Mucosa of descending colon (tissue), 3 donors: ENCODE measurements around the gene ADCY7. TPM values are rescaled to one million over a fixed set of nuclear protein-coding genes. Genes with fewer than 3 reads are reported as not detected.

Experiments used
- ATAC-seq: fragments of 200-7000 bp; cut with Tn5 transposase; one replicate; pipeline ENCODE4 v1.9.1; 2020; ENCODE audit warnings: mild to moderate bottlenecking, moderate library complexity
- DNase-seq, 3 donors: peaks; one replicate each; pipeline ENCODE4 v3.0.0-alpha.2; 2020
- H3K36me3 ChIP-seq: fragments of 200-600 bp; one replicate; pipeline ENCODE4 v1.8.0; 2021; ENCODE audit warnings: low read depth, mild to moderate bottlenecking
- H3K4me1 ChIP-seq: fragments of 200-600 bp; one replicate; pipeline ENCODE4 v1.8.0; 2021; ENCODE audit warnings: low read depth, mild to moderate bottlenecking
- H3K4me3 ChIP-seq: fragments of 200-600 bp; one replicate; pipeline ENCODE4 v1.8.0; 2021; ENCODE audit warnings: mild to moderate bottlenecking
- H3K9me3 ChIP-seq: fragments of 200-600 bp; one replicate; pipeline ENCODE4 v1.8.0; 2021; ENCODE audit warnings: mild to moderate bottlenecking
- intact Hi-C, 2 donors: fragments of 100-400 bp; cut with DNase I in 1 of 2; cut with micrococcal nuclease in 1 of 2; formaldehyde crosslinking; loops; one replicate each; pipeline versions ENCODE4 v1.11.0 to v1.11.1; 2022; cut with DNase I, micrococcal nuclease
- total RNA-seq, 3 donors: library from RNA; stranded (reverse); fragmentation: NEBNext Ultra II Directional in 2 of 3; extraction: Animal tissue kit (Norgen Biotek cat#: 25700) in 2 of 3; gene quantifications; one replicate each; pipeline versions ENCODE4 v1.2.1 to v1.2.4, GENCODE V29; 2021 to 2023
- TF ChIP-seq, protein P1 (sequence below): fragments of 200-600 bp; IDR thresholded peaks from one replicate; pipeline ENCODE4 v1.8.0; 2022; ENCODE audit warnings: antibody characterized with exemption, mild to moderate bottlenecking
- donor health status: DM: no; HTN: no; CAD: no; lungs with moderate emphysema.
- donor health status: DM: no; HTN: no; CAD: no.
- donor health status: DM: no; HTN: yes; CAD: no.

ADCY7 gene
- total RNA-seq, 3 donors from 2014 or later: 12.4 to 25.0 (median 22.7) TPM

GRCh38 chr16:50304467-50305440 lies 38.4 kb downstream of the ADCY7 start:
- Histone ChIP-seq H3K4me1 (peaks cover 22% of the 10 kb centered on the region), H3K9me3 (no peaks in the 10 kb centered on the region), H3K36me3 (no peaks in the 10 kb centered on the region), H3K4me3 (no peak overlapping the region)
- intact Hi-C loops: no loop called here
- ATAC-seq: no peak
- TF ChIP-seq, protein P1, sequence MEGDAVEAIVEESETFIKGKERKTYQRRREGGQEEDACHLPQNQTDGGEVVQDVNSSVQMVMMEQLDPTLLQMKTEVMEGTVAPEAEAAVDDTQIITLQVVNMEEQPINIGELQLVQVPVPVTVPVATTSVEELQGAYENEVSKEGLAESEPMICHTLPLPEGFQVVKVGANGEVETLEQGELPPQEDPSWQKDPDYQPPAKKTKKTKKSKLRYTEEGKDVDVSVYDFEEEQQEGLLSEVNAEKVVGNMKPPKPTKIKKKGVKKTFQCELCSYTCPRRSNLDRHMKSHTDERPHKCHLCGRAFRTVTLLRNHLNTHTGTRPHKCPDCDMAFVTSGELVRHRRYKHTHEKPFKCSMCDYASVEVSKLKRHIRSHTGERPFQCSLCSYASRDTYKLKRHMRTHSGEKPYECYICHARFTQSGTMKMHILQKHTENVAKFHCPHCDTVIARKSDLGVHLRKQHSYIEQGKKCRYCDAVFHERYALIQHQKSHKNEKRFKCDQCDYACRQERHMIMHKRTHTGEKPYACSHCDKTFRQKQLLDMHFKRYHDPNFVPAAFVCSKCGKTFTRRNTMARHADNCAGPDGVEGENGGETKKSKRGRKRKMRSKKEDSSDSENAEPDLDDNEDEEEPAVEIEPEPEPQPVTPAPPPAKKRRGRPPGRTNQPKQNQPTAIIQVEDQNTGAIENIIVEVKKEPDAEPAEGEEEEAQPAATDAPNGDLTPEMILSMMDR: no peak
- peak in 1 of 3 donors; percentile 26 for DNase-seq

GRCh38 chr16:50305441-50306061 lies 39.2 kb downstream of the ADCY7 start:
- DNase-seq (peak in 1 of 3 donors; percentile 23), ATAC-seq (no peak)
- H3K4me3 ChIP-seq: no peak overlapping the region
- TF ChIP-seq, protein P1: no peak
- peaks cover 22% of the 10 kb centered on the region for H3K4me1 ChIP-seq
- no peaks in the 10 kb centered on the region for H3K9me3 ChIP-seq
- no peaks in the 10 kb centered on the region for H3K36me3 ChIP-seq
- intact Hi-C loops: no loop called here

DNA sequence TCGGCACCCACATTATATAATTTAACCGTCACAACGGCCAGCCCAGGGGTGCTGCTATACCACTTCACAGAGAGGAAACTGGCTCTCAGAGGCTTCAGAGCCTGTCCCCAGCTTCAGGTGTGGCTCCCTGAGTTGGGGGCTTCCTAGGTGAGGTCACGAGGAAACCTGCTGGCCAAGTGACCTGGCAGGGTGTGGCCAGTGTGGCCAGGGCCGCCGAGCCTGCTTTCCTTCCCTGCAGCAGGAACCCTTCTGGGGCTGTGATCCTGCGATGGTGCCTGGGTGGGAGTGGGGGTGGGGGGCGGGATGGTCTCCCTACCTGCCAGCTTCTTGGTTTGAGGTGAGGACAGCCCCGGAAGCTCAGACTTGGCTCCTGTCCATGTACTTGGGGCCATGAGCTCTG lies 39.9 kb downstream of the ADCY7 start:
- ATAC-seq: no peak
- intact Hi-C loops: no loop called here
- H3K4me3 ChIP-seq: no peak overlapping the region
- H3K9me3 ChIP-seq: no peaks in the 10 kb centered on the region
- no peaks in the 10 kb centered on the region for H3K36me3 ChIP-seq
- H3K4me1 ChIP-seq: peaks cover 19% of the 10 kb centered on the region
- TF ChIP-seq, protein P1: no peak
- peak in 1 of 3 donors; percentile 11 for DNase-seq

DNA sequence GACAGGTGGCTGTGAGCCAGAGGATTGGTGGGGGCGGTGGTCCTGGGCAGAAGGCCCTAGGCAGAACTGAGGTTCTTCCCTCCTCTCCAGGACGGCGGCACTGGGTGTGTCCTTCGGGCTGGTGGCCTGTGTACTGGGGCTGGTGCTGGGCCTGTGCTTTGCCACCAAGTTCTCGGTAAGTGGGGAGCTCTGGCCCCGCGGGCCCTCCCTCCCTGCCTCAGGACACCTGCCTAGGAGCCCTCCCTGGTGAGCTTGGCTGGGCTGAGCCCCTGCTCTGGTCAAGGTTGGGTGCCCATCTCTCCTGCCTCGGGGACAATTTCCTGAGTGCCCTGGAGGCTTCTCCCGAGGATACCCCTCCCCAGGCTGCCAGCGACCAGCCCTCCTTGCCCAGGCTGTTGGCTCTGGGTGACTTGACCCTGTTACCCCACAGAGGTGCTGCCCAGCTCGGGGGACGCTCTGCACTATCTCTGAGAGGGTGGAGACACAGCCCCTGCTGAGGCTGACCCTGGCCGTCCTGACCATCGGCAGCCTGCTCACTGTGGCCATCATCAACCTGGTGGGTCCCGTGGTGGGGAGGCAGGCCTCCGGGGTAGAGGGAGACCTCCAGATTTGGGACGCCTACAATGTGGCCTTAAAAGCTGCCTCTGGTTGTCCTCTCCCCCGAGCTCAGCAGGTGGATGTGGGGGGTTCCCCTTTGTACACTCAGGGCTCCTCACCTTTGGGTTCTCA lies 42.0 kb downstream of the ADCY7 start:
- H3K9me3 ChIP-seq: no peaks in the 10 kb centered on the region
- ATAC-seq: no peak
- DNase-seq: peak in 2 of 3 donors; percentile 22 to 51
- TF ChIP-seq, protein P1: no peak
- intact Hi-C loops: no loop called here
- H3K4me1 ChIP-seq: no peaks in the 10 kb centered on the region
- H3K4me3 ChIP-seq: no peak overlapping the region
- H3K36me3 ChIP-seq: no peaks in the 10 kb centered on the region

- intact Hi-C loops: no loop called here
- no peak for ATAC-seq
- no peak for DNase-seq
- no peaks in the 10 kb centered on the region for H3K4me1 ChIP-seq
- no peaks in the 10 kb centered on the region for H3K9me3 ChIP-seq
- TF ChIP-seq, protein P1: no peak
- H3K4me3 ChIP-seq: no peak overlapping the region
- no peaks in the 10 kb centered on the region for H3K36me3 ChIP-seq
Measured at GRCh38 chr16:50309156-50309526, 42.8 kb downstream of the ADCY7 start.
